ENCODE results near the gene TEDC1.
"Not testable (repeated sequence)": the region's sequence is repeated elsewhere in the genome, so short reads cannot be mapped to it uniquely, and the experiment has no call there.

The TEDC1 gene

DNA sequence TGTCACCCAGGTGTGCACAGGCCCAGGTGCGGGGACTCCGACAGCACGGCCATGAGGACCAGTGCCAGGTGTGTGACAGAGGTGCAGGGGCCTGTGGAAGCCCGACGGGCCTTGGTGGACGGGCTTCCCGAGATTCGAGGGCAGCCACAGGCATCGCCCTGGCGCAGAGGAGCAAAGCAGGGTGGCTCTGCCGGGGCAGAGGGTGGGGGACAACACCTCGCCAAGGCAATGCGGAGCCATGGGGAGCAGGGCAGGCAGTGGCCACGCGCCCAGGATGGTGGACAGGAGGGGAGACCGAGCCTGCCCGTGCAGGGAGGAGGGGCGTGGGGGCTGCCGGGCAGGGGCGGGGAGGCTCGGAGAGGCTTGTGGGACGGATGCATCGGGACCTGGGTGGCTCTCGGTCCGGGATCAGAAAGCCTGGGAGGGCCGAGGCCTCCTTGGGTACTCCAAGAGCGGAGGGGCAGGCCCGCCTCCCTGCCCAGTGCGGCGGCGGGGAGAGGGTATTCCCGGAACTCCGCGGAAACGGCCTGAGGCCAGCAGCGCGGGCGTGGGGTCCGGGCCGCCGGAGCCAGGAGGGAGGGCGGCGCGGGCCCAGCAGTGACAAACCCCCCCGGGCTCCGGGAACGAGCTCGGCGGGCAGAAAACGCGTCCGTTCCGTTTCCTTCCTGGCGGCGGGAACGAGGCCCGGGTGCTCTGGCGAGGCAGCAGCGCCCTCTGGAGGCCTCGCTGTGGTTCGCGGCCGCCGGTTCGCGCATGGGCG, 37.0 kb downstream of the TEDC1 start:
- peak; percentile 84 for DNase-seq

- peak; percentile 78 for DNase-seq
These were observed 37.7 kb downstream of the TEDC1 start for GRCh38 chr14:105528586-105529318.

GRCh38 chr14:105529319-105529568, 38.2 kb downstream of the TEDC1 start:
- DNase-seq: no peak

DNA sequence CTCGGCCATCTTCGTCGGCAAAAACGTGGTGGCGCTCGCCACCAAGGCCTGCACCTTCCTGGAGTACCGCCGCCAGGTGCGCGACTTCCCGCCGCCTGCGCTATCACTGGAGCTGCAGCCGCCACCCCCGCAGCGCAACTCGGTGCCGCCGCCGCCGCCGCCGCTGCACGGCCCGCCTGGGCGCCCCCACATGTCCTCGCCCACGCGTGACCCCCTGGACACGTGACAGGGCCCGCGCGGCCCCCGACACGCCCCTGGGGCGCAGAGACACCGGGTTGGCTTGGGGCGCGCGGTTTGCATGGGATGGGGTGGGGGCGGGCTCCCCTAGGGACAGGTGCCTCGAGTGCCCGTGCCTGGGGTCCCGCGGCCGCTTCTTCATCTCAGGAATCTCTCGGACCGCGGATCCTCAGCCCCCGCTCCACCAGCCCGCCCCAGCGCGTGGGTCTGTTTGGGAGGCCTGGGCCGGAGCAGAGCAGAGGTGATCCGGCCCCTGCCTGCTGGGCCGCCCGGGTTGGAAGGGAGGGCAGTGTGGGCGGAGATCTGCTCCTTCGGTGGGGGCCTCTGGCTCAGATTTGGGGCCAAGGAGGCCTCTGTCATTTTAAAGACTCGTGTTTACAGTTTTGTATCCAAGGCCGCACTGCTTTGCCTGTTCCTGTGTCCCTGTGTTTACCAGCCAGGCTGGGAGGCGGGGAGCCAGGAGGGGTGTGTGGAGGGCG, 38.7 kb downstream of the TEDC1 start:
- peak; percentile 65 for DNase-seq

DNA sequence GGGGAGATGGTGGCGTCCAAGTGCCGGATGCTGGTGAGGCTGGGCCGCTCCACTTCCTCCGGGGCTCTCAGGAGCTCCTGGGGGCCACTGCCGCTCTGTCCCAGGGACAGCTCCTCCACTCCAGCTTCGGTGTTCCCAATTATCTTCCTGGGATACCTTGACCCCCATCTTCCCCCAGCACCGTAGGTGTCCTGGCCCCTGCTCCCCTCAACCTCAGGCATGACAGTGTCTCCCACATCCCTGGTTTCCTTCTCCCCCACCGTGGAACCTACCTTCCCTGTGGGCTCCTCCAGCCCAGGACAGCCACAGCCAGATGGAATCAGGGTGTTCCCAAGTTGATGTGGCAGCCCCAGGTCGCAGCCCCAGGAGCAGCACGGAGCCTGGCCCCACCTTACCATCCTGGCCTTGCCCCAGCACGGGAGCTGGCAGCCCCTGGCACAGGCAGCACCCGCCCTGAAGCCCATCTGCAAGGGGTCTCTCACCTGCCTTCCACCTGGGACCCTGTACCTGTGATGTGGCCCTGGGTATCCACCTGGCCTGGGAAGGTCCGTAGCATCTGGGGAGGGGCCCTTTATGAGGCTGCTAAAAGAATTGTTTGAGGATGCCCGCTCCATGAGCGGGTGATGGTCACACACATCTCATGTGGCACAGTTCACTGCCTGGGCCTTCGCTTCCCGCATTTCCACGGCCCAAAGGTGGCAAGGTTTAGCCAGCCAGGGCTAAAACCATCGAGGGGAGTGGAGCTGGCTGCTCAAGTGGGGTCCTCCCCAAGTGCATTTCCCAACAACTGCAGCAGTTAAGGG, 39.4 kb downstream of the TEDC1 start:
- DNase-seq: no peak

DNA sequence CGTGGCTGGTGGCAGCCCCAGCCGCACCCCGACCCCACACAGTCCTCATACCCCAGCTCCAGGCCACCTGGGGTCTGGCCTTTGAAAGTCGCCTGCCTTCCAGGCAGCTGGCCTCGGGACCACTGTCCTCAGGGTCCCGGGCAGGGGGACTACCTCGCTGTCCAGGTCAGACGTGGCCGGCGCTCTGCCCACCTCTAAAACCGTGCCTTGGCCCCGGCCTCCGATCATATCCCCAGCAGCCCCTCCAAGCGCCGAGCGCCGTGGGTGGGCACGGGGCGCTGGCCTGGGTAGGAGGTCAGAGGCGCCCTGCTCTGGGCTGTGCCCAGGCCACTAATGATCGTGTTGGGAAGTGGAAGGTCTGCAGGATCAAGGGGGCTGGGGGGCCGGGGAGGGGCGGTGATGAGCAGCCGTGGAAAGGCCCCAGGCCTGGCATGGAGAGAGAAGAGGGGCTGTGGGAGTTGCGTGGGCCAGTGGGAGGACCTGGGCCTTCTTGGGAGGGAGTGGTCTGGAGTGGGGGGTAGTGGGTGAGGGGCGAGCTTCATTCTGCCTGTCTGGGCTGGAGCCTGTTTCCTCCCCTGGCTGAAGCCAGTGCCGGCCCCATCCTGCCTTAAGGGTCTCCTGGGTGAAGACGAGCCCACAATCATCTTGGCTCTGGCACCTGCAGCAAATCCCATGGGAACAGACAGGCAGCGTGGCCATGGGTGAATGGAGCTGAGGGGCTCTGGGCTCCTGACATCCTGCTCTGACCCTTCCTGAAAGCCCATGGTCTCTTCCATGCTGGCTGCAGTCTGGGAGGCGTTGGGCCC, 40.2 kb downstream of the TEDC1 start:
- no peak for DNase-seq

DNA sequence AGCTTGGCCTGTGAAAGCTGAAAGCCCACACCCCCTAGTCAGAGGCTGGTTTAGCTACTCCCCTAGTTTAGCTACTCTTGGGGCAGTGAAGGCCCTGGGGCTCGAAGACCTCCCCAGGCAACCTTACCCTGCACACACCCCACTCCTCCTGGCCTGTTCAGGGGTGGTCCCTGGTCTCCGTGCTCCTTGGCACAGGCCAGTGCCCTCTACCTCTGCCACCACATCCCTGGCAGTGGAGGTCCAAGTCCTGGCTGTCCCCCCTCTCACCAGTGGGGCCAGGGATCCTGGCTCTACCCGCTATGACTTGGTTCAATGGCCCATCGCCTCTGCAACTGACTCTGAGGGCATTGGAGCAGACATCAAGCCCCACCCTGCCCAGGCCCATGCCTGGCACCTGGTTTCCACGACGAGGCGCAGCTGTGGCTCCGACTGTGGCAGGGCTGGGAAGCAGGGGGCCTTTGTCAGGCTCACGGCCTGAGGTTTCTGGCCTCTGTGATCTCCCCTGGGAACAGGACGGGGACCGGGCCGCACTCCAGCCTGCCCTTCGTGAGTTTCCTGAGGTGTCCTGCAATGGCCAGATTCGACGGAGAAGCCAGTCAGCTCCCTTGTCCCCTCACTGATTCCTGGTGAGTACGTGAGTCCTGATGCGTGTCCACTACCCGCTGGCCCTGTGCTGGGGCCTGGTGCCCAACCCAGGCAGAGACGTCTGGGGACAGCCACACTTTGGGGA, 41.0 kb downstream of the TEDC1 start:
- no peak for DNase-seq

GRCh38 chr14:105532735-105533141, 41.7 kb downstream of the TEDC1 start:
- DNase-seq: no peak

DNA sequence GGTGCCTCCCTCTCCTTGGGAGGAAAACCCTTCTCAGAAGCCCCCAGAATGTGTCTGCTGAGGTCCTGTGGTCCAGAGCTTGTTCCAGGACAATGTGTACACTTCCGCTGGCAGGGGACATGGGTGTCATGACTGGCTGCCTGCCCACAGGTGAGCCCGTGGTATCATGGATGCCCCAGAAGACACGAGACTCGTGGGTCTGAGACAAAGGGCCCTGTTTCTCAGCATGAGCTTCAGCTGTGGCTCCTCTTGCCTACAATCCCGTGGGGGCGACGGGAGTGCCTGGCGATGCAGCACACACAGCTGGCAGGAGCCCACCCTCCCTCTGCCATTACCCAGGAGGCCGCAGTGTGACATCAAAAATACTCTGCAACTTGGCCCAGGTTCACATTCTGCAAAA, 42.3 kb downstream of the TEDC1 start:
- no peak for DNase-seq

GRCh38 chr14:105533811-105534498, 42.9 kb downstream of the TEDC1 start:
- DNase-seq: no peak

DNA sequence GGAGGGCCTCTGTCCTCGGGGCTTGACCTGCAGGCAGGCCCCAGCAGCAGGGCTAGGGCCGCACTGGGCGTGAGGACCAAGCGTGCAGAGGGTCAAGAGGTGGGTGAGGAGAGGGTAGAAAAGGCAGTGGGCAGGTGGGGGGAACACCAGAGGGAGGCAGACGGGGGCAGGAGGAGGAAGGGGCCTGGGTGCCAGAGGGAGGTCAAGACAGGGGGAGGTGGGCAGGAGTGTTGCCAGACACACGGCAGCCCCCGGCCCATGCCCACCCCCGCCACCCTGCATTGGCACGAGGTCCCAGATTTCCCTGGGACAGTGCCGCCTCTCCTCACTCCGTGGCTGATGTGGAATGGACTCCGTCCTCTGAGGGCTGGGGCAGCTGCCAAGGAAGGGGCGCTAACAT, 43.5 kb downstream of the TEDC1 start:
- DNase-seq: no peak

GRCh38 chr14:105536051-105536450, 45.0 kb downstream of the TEDC1 start:
- no peak for DNase-seq

DNA sequence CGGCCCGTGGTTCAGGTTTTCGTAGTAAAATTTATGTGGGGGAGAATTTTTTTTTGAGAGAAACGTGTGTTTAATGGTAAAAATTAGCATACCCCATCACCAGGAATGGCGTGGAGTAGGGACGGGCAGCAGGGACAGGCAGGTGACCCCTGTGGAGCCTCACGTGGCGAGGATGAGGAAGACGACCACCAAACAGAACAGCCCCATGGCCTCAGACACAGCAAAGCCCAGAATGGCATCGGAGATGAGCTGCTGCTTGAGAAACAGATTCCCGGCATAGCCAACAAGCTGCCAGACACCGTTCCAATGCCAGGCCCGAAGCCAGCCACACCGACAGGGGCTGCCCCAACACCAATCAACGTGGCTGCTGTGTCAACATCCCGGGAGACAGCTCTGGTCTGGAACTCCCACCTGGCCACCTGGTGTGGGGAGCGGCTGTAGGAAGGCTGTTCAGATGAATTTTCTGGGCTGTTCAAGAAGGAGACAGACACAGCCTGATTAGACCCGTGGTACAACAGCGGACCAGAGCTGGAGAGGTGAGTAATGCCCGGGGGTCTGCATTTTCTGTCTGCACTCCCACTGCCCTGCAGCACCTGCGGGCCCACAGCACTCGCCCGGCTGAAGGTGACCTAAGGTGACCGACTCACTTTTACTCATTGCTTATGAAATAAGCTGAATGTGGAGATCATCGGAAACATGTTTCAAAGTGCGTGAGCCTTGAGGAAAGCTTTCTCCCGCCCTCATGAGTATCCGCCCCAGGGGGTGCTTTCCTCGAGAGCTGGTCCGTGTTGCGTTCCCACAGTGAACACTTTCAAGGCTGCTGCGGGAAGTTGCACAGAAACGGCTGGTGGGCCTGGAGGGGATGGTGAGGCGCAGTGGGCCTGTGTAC, 45.9 kb downstream of the TEDC1 start:
- no peak for DNase-seq

DNA sequence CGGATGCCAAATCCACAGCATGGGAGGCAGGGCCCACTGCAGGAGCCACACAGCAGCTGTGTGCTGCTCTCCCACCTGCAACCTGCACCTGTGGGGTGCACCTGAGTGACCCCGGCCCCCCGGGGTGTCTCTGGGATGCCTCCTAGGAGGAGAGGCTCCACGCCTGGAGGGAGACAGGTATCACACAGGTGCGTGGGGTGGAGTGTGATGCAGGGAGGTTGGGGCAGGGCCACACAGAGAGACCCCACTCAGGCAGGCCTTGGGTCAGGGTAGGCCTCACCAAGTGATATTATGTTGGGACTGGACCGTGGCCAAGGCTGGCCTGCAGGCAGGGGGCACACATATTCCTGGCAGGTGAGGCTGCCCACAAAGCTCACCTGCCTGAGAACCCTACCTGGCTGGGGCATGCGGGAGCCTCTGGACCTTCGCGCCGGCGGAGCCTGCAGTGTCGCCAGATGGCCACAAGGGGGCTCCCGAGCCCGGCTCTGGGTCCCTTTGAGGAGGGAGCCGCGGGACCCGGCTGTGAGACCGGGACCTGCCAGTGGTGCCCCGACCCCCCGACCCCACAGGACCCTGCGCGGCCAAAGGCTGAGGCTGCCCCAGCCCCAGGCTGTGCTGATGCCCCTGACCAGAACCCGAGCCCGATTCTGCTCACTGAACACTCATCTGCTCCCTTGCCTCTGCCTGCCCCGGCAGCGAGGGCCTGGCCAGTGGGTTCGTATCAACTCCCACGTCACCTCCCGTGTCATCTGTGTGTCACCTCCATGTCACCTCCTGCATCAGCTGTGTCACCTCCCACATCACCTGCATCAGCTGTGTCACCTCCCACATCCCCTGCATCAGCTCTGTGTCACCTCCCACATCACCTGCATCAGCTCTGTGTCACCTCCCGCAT, 46.8 kb downstream of the TEDC1 start:
- DNase-seq: peak; percentile 71

DNA sequence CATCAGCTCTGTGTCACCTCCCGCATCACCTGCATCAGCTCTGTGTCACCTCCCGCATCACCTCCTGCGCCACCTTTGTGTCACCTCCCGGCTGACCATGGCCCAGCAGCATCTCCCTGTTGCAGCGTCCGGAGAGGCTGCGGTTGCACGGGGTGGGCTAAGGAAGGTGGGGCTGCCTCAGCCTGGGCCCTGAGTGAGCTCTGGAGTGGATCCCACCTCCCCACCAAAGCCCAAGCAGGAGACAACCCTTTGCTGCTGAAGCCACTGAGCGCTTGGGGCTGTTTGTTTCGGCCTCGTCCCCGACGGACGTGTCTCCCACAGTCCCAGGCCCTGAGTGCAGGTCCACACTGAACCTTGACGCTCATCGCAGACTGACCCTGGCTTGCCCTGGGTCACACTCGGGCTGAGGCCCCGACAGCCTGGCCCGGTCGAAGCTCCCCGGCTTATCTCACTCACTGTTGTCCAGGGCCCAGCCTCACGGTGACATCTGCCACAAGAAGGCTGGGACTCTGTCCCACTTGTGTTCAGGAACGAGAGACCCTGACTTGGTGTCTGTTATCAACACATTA, 47.5 kb downstream of the TEDC1 start:
- DNase-seq: no peak

GRCh38 chr14:105540811-105541210, 49.8 kb downstream of the TEDC1 start:
- no peak for DNase-seq

GRCh38 chr14:105541218-105541875, 50.3 kb downstream of the TEDC1 start:
- DNase-seq: no peak

- DNase-seq: not testable (repeated sequence)
These were observed 54.6 kb downstream of the TEDC1 start for GRCh38 chr14:105545676-105546075.

Data from activated naive CD4-positive, alpha-beta T cell treated with anti-CD3 and anti-CD28 coated beads, Interleukin-2, amount 50 U/mL, for 16 hours (primary cell).